HEK293 (cell line): ENCODE results near the gene NOL9.

Experiments
- CTCF ChIA-PET: fragments of 350-600 bp; formaldehyde crosslinking; extraction: SDS; loops from one replicate; lab custom pipeline; 2021; ENCODE audit warnings: antibody characterized with exemption; lab: Yijun Ruan, JAX
- POLR2A ChIA-PET: fragments of 300-600 bp; formaldehyde crosslinking; extraction: SDS; loops from one replicate; lab custom pipeline; 2020; ENCODE audit warnings: antibody characterized with exemption, inconsistent platforms; lab: Yijun Ruan, JAX
- H3K27ac ChIP-seq: fragments of 200-500 bp; sonication (Bioruptor generic); 2 replicates; pipeline ENCODE4 v1.5.1; 2014; ENCODE audit warnings: low read depth, low read length, control low read depth, inconsistent platforms; ENCODE audit errors: extremely low read depth
- H3K36me3 ChIP-seq, 2 experiments: fragments of 200-500 bp in 1 of 2; sonication (Bioruptor generic) in 1 of 2; 1 replicate in 1 of 2; 2 replicates in 1 of 2; pipeline ENCODE4 v1.5.1; 2014 to 2017; ENCODE audit warnings: inconsistent platforms in 2 of 2, low read length in 2 of 2; ENCODE audit not compliant: control insufficient read depth in 2 of 2, insufficient read depth in 1 of 2
- H3K4me1 ChIP-seq: fragments of 200-500 bp; sonication (Bioruptor generic); 2 replicates; pipeline ENCODE4 v1.5.1; 2014; ENCODE audit warnings: mild to moderate bottlenecking, low read length, inconsistent platforms; ENCODE audit not compliant: control insufficient read depth, insufficient read depth
- H3K4me3 ChIP-seq: 2 replicates; pipeline ENCODE4 v1.5.1; 2011; ENCODE audit warnings: low read depth, mild to moderate bottlenecking, control low read depth, low read length, moderate library complexity
- H3K9me3 ChIP-seq: fragments of 200-500 bp; sonication (Bioruptor generic); 2 replicates; pipeline ENCODE4 v1.5.1; 2014; ENCODE audit warnings: low read depth, low read length, inconsistent platforms; ENCODE audit not compliant: control insufficient read depth, insufficient read depth
- EGR2 ChIP-seq: fragments of 450-650 bp; formaldehyde crosslinking; IDR thresholded peaks from 2 replicates; pipeline ENCODE4 v1.5.1; 2016; ENCODE audit warnings: low read depth, missing biosample characterization, missing genetic modification characterization
- GLIS1 ChIP-seq: fragments of 450-650 bp; formaldehyde crosslinking; IDR thresholded peaks from 2 replicates; pipeline ENCODE4 v1.5.1; 2016; ENCODE audit warnings: missing biosample characterization, missing genetic modification characterization
- KLF9 ChIP-seq: fragments of 450-650 bp; formaldehyde crosslinking; IDR thresholded peaks from 2 replicates; pipeline ENCODE4 v1.5.1; 2016; ENCODE audit warnings: missing biosample characterization, missing genetic modification characterization, low read depth
- MEIS1 ChIP-seq: sonication (generic); formaldehyde crosslinking; IDR thresholded peaks from 2 replicates; pipeline ENCODE4 v1.8.1; 2022; ENCODE audit warnings: missing genetic modification reagents, mild to moderate bottlenecking, borderline replicate concordance
- SCRT1 ChIP-seq: fragments of 450-650 bp; formaldehyde crosslinking; IDR thresholded peaks from 2 replicates; pipeline ENCODE4 v1.5.1; 2016; ENCODE audit warnings: missing biosample characterization, missing genetic modification characterization, borderline replicate concordance
- SCRT2 ChIP-seq: fragments of 450-650 bp; formaldehyde crosslinking; IDR thresholded peaks from 2 replicates; pipeline ENCODE4 v1.5.1; 2016; ENCODE audit warnings: missing biosample characterization, missing genetic modification characterization
- ZBTB17 ChIP-seq: fragments of 450-650 bp; formaldehyde crosslinking; IDR thresholded peaks from 2 replicates; pipeline ENCODE4 v1.5.1; 2016; ENCODE audit warnings: missing biosample characterization, missing genetic modification characterization
- ZNF561 ChIP-seq: fragments of 450-650 bp; IDR thresholded peaks from 2 replicates; pipeline ENCODE4 v1.5.1; 2018; ENCODE audit warnings: missing biosample characterization, missing genetic modification characterization, borderline replicate concordance
- ZNF660 ChIP-seq: fragments of 450-650 bp; IDR thresholded peaks from 2 replicates; pipeline ENCODE4 v1.5.1; 2018; ENCODE audit warnings: missing biosample characterization, mild to moderate bottlenecking, missing genetic modification characterization
- ZNF776 ChIP-seq: fragments of 450-650 bp; formaldehyde crosslinking; IDR thresholded peaks from 2 replicates; pipeline ENCODE4 v1.5.0; 2017; ENCODE audit warnings: missing biosample characterization, missing genetic modification characterization, borderline replicate concordance
- TF ChIP-seq, protein P1 (sequence below): fragments of 450-650 bp; formaldehyde crosslinking; IDR thresholded peaks from 2 replicates; pipeline ENCODE4; 2016; ENCODE audit warnings: missing biosample characterization, missing genetic modification characterization
- TF ChIP-seq, protein P2 (sequence below): fragments of 450-650 bp; IDR thresholded peaks from 2 replicates; pipeline ENCODE4 v1.5.1; 2018; ENCODE audit warnings: missing biosample characterization, missing genetic modification characterization

NOL9 gene

DNA sequence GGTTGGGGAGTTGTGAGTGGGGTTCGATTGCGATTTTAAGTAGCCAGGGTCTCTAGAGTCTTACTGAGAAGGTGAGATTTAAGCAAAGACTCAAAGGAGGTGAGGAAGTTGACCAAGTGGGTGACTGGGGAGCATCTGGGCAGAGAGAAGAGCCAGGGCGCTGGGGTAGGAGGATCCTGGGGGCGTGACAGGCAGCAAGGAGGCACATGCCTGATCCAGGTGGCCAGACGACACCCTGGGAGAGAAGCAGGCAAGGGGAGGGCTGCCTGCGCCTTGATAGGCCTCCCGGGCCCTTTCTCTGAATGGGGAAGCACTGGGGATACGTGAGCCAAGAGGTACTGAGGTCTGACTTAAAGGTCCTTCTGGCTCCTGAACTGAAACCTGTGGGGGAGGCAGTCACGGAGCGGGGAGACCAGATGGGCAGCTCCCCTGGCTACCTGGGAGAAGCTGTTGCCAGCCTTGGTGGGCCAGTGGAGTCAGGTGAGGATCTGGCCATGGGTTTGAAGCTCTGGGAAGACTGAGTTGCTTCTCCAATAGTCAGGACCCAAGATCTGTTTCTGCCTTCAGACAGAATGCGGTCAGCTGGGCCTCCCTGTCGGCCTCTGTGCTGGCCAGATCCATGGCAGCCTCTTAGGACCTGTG is 30.9 kb upstream of the NOL9 start:
- Histone ChIP-seq H3K4me3 (no peak overlapping the region), H3K36me3 (peaks cover 0 to 77% of the 10 kb centered on the region in 2 experiments; a peak in 1 of 3 replicates), H3K9me3 (no peaks in the 10 kb centered on the region), H3K4me1 (peaks cover 7% of the 10 kb centered on the region), H3K27ac (no peak overlapping the region)
- ChIA-PET CTCF (interaction anchor here (0.7 kb wide), 1 partner anchor 18 kb away, joined by 3 read pairs; the partner anchor contains the start of gene KLHL21), POLR2A (interaction anchor here (1.0 kb wide), 1 partner anchor 12 kb away, joined by 3 read pairs; no protein-coding TSS in a partner anchor)
- TF ChIP-seq GLIS1 (tag by site-specific recombination) (peak; percentile 90), MEIS1 (no peak), KLF9 (tag by site-specific recombination) (0 out of 2 replicates have a peak, but pooled peaks have one; percentile 20), EGR2 (tag by site-specific recombination) (0 out of 2 replicates have a peak, but pooled peaks have one; percentile 25), ZNF660 (tag by site-specific recombination) (no peak)
- TF ChIP-seq, protein P1, sequence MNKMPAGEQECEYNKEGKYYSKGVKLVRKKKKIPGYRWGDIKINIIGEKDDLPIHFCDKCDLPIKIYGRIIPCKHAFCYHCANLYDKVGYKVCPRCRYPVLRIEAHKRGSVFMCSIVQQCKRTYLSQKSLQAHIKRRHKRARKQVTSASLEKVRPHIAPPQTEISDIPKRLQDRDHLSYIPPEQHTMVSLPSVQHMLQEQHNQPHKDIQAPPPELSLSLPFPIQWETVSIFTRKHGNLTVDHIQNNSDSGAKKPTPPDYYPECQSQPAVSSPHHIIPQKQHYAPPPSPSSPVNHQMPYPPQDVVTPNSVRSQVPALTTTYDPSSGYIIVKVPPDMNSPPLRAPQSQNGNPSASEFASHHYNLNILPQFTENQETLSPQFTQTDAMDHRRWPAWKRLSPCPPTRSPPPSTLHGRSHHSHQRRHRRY (tag by site-specific recombination) = no peak

DNA sequence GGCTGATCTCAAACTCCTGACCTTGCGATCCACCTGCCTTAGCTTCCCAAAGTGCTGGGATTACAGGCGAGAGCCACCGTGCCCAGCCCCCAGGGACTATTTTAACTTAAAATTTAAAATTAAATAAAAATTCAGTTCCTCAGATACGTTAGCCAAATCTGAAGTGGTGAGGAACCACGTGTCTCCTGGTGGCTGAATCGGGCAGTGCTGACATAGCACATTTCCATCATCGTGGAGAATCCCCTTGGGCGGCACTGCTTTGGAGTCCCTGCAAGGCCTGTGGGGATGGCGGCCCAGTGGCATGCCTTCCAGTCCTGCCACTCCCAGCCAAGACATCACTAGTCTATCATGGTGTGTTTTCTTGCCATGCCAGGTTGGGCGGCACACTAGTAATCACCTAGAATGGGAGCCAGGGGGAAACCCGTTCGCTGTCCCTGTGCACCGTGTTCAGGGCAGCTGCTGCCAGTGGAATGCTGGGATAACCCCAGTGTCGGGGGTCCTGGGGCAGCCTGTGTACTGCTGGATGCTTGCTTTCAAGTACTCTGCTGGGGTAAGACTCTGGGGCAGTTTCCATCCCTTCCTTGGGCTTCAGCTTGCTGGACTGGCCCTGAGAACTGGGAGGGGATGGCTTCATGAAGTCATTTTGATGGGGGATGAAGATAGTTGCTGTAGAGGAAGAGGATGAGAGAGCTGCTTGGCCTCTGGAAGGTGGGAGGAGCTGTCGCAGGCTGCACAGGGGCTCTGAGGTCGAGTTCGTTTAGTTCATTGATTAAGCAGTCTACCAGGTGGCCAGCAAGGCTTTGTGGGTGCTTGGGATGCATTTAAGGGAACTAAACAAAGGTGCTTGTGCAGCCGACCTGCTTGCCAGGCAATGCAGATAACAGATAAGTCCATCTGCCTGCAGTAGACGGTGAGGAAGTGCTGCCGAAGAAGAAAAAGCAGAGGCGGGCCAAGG is 30.1 kb upstream of the NOL9 start:
- Histone ChIP-seq H3K27ac (no peak overlapping the region), H3K4me1 (peaks cover 8% of the 10 kb centered on the region), H3K9me3 (no peaks in the 10 kb centered on the region), H3K36me3 (peaks cover 0 to 69% of the 10 kb centered on the region in 2 experiments; a peak in 1 of 3 replicates), H3K4me3 (no peak overlapping the region)
- TF ChIP-seq ZNF776 (tag by site-specific recombination) (no peak), ZBTB17 (tag by site-specific recombination) (peak; percentile 79)
- TF ChIP-seq, protein P2, sequence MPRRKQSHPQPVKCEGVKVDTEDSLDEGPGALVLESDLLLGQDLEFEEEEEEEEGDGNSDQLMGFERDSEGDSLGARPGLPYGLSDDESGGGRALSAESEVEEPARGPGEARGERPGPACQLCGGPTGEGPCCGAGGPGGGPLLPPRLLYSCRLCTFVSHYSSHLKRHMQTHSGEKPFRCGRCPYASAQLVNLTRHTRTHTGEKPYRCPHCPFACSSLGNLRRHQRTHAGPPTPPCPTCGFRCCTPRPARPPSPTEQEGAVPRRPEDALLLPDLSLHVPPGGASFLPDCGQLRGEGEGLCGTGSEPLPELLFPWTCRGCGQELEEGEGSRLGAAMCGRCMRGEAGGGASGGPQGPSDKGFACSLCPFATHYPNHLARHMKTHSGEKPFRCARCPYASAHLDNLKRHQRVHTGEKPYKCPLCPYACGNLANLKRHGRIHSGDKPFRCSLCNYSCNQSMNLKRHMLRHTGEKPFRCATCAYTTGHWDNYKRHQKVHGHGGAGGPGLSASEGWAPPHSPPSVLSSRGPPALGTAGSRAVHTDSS = peak; percentile 71
- POLR2A ChIA-PET = interaction anchor here (0.7 kb wide), 1 partner anchor 1541 kb away, joined by 3 read pairs; no protein-coding TSS in a partner anchor
- CTCF ChIA-PET = no interaction called here

GRCh38 chr1:6582370-6582769 is 28.1 kb upstream of the NOL9 start:
- Histone ChIP-seq H3K27ac (no peak overlapping the region), H3K9me3 (no peaks in the 10 kb centered on the region), H3K36me3 (peaks cover 0 to 49% of the 10 kb centered on the region in 2 experiments; a peak in 1 of 3 replicates), H3K4me3 (no peak overlapping the region), H3K4me1 (peaks cover 9% of the 10 kb centered on the region)
- POLR2A ChIA-PET = no interaction called here
- CTCF ChIA-PET = interaction anchor here (0.6 to 1.2 kb wide), 3 partner anchors 14 to 122 kb away, joined by 3 to 6 read pairs (median 5); partner anchors contain the start of genes NOL9 and TAS1R1
- TF ChIP-seq SCRT1 (tag by site-specific recombination) (peak; percentile 79), SCRT2 (tag by site-specific recombination) (peak; percentile 83), ZNF561 (tag by site-specific recombination) (no peak)
